ENCODE data around the gene FLYWCH1.
A peak's percentile ranks its signal among the peaks of the same experiment; 100 is the strongest.

FLYWCH1 gene

DNA sequence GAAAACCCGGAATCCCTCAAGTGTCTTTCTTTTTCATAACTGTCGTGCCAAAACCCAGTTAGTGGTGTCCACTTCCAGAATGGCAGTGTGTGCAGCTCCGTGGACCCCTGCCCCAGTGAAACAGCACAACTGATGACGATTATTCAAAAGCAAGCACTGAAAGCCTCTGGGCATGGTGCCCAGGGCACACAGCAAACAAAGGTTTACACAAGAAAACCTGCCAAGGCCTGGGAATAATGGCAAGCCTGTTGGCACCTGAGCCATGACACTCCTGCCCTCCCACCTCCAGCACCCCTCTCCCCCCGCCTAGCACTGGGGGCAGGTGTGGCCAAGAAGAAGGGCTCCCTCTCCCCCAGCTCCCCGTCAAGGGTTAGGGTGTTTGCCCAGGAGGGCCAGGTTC lies 65.7 kb downstream of the FLYWCH1 start:
- no peak overlapping the region for H3K4me3 ChIP-seq (ENCODE audit: low read depth, low read length)

GRCh38 chr16:2979669-2980226 lies 68.0 kb downstream of the FLYWCH1 start:
- no peak for DNase-seq (ENCODE audit: low read depth)
- TF ChIP-seq CTCF (IDR thresholded peaks at IDR 0.05; ENCODE audit: low read depth, low read length, missing control alignments): no peak
- in situ Hi-C loops (cut with HindIII; ENCODE audit: low sequenced_read_pairs): no loop called here
- peak overlapping the region; percentile 68 for H3K4me3 ChIP-seq (ENCODE audit: low read depth, low read length)

More for the DNA sequence above, 65.7 kb downstream of the FLYWCH1 start:
- DNase-seq (ENCODE audit: low read depth): no peak
- in situ Hi-C loops (cut with HindIII; ENCODE audit: low sequenced_read_pairs): no loop called here
- TF ChIP-seq CTCF (IDR thresholded peaks at IDR 0.05; ENCODE audit: low read depth, low read length, missing control alignments): no peak

DNA sequence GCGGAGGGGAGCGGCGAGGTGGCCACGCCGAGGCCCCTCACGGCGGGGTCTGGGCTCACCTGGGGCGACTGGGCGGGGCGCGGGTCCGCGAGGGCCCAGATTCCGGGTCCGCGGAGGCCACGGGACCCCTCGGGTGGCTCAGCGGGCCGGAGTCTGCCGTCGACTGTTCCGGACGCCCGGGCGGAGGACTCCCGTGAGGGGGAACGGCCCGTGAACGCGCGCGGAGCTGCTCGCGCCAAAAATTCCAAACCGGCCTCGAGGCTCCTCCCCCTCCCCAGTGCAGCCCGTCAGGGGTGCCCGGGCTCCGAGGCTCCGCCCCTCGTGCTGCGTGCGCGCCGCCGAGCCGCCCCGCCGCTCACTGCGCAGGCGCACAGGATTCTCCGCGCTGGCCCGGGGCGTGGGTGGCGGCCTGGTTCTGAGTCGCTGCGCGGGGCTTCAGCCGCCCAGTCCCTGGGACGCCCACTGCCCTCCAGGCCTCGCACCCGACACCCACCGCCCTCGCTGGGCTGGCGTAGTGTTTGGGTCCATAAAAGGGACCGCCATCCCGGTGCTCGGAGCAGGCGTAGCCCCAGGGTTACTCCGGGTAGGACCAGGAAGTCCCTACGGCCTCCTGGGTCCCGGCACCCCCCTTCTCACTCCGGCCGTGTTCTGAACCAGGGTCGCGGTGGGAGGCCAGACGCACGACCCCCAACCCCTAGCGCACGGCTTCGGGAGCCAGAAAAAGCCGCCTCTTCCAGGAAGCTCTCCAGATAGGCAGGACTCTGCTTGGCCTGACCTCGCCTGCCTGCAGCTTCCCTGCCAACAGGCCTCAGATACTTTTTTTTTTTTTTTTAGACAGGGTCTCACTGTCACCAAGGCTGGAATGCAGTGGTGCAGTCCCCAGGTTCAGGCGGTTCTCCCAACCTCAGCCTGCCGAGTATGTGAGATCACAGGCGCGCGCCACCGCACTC lies 68.8 kb downstream of the FLYWCH1 start, which contains the start of gene PKMYT1:
Gene PKMYT1, minus strand, starts transcription at position 220 of the 950 bp plus-strand sequence. CDS start 789 bp downstream, outside the sequence.
- DNase-seq (ENCODE audit: low read depth): peak; percentile 34
- no peak for TF ChIP-seq CTCF (IDR thresholded peaks at IDR 0.05; ENCODE audit: low read depth, low read length, missing control alignments)
- peak within 1 kb of the TSS; percentile 68 for H3K4me3 ChIP-seq (ENCODE audit: low read depth, low read length)
- in situ Hi-C loops (cut with HindIII; ENCODE audit: low sequenced_read_pairs): no loop called here

DNA sequence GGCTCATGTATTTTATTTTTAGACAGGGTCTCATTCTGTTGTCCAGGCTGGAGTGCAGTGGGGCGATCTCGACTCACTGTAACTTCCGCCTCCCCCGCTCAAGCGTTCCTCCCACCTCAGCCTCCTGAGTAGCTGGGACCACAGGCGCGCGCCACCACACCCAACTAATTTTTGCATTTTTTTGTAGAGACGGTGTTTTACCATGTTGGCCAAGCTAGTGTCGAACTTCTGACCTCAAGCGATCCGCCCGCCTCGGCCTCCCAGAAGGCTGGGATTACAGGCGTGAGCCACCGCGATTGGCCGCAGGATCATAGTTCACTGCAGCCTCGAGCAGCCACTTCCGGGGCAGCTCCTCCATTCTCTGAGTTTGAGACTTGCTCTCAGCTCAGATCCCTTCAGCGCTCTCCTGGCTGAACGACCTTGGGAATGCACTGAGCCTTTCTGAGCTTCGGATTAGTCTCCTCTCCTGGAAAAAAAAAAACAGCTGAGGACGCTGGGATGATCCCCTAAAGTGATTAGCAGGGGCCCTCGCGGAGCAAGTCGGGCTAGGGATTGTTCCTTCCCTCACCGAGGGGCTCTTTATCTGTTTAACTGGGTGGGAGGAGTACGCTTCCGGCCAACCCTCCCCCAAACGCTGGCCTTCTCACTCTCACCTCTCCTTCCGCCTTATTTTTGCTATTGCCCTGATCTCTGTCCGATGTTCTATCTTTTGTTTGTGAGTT lies 69.6 kb downstream of the FLYWCH1 start:
- no peak for DNase-seq (ENCODE audit: low read depth)
- in situ Hi-C loops (cut with HindIII; ENCODE audit: low sequenced_read_pairs): no loop called here

DNA sequence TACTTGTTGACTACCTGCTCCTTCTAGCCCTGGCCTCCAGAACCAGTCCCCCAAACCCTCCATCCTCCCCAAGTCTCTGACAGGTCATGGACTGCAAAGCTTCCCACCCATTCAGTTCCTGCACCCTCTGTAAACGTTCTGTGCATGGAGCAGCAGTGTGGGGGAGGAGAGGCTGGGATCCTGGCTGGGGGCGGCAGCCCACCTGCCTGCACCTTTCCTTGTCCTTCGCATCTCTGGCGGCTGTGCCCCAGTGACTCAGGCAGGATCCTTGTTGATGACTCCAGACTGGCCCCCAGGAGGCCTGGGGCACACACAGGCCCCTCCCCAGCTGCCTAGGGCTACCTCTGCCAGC lies 70.1 kb downstream of the FLYWCH1 start:
- no peak overlapping the region for H3K4me3 ChIP-seq (ENCODE audit: low read depth, low read length)
- in situ Hi-C loops (cut with HindIII; ENCODE audit: low sequenced_read_pairs): no loop called here
- TF ChIP-seq CTCF (IDR thresholded peaks at IDR 0.05; ENCODE audit: low read depth, low read length, missing control alignments): no peak
- DNase-seq (ENCODE audit: low read depth): no peak

More for the DNA sequence above, 69.6 kb downstream of the FLYWCH1 start:
- peak overlapping the region; percentile 68 for H3K4me3 ChIP-seq (ENCODE audit: low read depth, low read length)
- TF ChIP-seq CTCF (IDR thresholded peaks at IDR 0.05; ENCODE audit: low read depth, low read length, missing control alignments): no peak

DNA sequence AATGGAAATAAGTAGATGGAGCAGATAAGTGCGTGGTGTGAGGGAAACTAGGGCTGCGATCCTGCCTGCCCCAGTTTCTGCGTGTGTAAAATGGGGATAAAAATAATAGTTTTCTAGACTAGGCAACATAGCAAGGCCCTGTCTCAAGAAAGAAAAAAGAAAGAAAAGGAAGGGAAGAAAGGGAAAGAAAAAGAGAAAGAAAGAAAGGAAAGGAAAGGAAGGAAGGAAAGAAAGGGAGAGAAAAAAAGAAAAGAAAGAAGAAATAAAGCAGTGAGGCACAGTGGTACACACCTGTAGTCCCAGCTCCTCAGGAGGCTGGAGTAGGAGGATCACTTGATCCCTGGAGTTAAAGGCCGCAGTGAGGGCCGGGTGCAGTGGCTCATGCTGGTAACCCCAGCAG lies 70.7 kb downstream of the FLYWCH1 start:
- in situ Hi-C loops (cut with HindIII; ENCODE audit: low sequenced_read_pairs): no loop called here
- H3K4me3 ChIP-seq (ENCODE audit: low read depth, low read length): no peak overlapping the region
- no peak for TF ChIP-seq CTCF (IDR thresholded peaks at IDR 0.05; ENCODE audit: low read depth, low read length, missing control alignments)
- DNase-seq (ENCODE audit: low read depth): no peak

Measured in astrocyte of the cerebellum (primary cell).